H4 (cell line): ENCODE results near the gene CD3E. TPM values are rescaled to one million over a fixed set of nuclear protein-coding genes. Genes with fewer than 3 reads are reported as not detected.

Experiments used
- DNase-seq: peaks from one replicate; pipeline ENCODE4 v3.0.0-alpha.2; 2015; ENCODE audit warnings: low spot score
- total RNA-seq: library from RNA; depleted of rRNA; stranded (reverse); fragments of >200 nt; shearing (Covaris generic); gene quantifications from 2 replicates; pipeline ENCODE4 v1.2.3, GENCODE V29; 2014; rRNA removed

Gene CD3E
- total RNA-seq: not detected in 2 replicates

- DNase-seq: no peak
Observed at GRCh38 chr11:118304568-118305248, at the start of gene CD3E. CD3E (plus strand) TSS chr11:118304730; CDS start chr11:118304953, 223 bp downstream.

DNA sequence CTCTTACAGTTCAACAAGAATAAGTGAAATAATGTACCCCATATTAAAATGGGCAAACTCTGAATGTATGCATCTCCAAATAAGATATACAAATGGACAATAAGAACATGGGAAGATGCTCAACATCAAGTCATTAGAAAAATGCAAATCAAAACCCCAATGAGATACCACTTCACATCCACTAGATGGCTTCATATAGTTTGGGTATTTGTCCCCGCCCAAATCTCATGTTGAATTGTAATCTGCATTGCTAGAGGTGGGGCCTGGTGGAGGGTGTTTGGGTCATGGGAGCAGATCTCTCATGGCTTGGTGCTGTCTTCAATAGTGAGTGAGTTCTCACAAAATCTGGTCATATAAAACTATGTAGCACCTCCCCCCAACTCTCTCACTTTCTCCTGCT lies 46.1 kb upstream of the CD3E start:
- no peak for DNase-seq

- no peak for DNase-seq
Observed at GRCh38 chr11:118259138-118259537, 45.4 kb upstream of the CD3E start.

DNA sequence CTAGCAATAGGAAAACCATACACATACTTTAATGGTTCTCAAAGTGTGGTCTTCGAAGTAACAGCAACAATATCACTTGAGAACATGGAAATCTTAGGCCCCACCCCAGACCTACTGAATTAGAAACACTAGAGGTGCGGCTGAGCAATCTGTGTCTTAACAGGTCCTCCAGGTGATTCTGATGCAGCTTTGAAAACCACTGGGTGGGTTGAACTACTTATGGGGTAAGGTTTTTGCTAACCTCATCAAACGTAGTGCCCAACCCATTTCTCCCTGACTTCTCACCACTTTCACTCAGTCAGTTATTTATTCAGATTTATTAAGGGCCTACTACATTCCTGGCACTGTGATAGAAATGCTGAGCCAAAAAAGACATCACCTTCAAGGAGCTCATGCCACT lies 44.2 kb upstream of the CD3E start:
- DNase-seq: no peak

GRCh38 chr11:118263112-118263511 lies 41.4 kb upstream of the CD3E start:
- no peak for DNase-seq

GRCh38 chr11:118263695-118264568 lies 40.6 kb upstream of the CD3E start, which contains the start of gene MPZL2:
MPZL2 (minus strand) TSS chr11:118264297; CDS start chr11:118264153, 144 bp downstream.
- peak; percentile 24 for DNase-seq

DNA sequence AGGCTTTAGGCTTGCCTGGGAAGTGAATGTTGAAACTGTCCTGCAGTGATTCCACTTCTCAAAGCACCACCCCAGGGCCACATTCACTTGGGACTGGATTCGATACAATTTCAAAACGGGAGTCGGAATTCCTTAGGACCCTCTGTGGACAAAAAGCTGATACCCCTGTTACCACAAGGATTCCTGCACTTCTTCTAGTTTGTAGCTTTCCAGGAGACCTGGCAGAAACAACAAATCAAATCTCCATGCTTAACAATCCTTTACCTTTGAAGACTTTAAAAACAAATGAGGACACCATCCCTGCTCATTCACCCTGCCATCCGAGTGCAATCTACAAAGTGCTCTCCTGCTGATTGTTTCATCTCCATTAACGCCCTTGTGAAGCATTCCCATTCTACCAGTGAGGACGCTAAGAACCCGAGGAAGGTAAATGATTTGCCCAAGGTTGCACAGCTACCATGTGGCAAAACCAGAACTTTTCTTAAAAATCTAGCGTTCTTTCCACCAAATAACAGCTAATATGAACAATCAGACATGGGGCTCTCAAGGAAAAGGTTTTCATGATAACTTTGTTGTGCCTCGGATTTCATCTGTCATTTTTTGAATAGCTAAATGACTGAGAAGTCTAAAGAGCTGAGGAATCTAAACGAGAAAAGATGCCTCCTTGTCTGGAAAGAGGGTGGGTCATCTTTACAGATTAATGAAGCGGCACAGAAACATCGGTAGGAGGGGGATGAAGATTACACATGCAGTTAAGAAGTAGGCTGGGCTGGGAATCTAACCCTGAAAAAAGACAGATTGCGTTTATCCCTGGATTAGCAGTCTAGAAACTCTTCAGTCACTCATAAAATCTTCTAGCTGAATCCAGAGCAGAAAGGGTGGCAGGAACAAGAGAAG lies 39.7 kb upstream of the CD3E start:
- no peak for DNase-seq

DNA sequence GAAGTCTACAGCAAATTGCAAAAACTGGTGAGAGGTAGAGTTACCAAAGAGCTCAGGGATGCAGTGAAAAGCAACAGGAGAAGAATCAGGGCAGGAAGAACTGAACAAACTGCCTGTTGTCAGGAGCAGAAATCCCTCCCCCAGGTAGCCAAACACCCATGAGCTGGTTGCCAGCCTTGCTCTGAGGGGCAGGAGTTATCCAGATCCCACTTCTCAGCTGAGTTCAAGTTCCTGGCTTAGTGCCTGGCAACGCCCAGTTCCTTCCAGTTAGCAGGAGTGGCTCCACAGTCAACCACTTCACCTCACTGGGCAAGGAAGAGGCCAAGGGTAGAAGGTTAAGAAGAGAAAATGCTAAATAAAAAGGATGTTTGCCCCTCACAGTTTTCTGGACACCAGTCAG lies 38.6 kb upstream of the CD3E start:
- no peak for DNase-seq

- DNase-seq: no peak
Observed at GRCh38 chr11:118267486-118267885, 37.0 kb upstream of the CD3E start.

- no peak for DNase-seq
Observed at GRCh38 chr11:118272001-118272400, 32.5 kb upstream of the CD3E start.

- DNase-seq: no peak
Observed at GRCh38 chr11:118274186-118274585, 30.3 kb upstream of the CD3E start.

- DNase-seq: peak; percentile 38
Observed at GRCh38 chr11:118275176-118275575, 29.4 kb upstream of the CD3E start.

- DNase-seq: no peak
Observed at GRCh38 chr11:118276422-118276821, 28.1 kb upstream of the CD3E start.

DNA sequence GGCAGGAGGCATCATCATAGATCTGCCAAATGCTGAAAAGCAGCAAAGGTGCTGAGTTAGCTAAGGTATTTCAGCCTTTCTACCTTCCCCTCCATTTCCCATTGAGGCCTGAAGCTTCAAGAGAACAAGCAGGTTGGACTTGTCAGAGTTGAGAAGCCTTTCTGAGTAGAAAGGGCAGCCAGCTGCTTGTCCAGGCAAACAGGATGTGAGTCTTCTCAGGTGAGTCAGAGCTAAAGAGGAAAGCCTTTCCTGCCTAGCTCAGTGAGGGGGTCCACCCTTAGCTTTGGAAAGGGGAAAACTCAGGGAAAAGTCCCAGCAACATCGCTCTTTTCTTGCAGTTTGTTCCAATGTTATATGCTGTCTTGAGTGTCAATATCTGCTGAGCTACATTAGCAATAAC lies 27.2 kb upstream of the CD3E start:
- DNase-seq: peak; percentile 18

DNA sequence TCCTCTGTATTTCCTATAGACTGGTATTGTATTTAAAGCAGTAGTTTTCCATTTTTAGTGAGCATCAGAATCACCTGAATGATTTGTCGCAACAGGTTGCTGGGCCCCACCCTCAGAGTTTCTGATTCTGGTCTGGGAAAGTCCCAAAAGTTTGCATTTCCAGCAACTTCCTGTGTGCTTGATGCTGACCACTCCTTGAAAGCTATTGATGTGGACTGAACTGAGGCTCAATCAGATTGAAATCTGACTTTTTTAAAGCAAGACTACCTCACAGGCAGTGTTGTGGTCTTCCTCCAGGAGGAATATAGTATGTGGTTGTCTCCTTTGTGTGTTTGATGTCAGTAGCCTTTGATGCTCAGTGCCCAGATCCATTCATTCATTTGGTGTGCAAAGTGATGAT lies 23.2 kb upstream of the CD3E start:
- no peak for DNase-seq

DNA sequence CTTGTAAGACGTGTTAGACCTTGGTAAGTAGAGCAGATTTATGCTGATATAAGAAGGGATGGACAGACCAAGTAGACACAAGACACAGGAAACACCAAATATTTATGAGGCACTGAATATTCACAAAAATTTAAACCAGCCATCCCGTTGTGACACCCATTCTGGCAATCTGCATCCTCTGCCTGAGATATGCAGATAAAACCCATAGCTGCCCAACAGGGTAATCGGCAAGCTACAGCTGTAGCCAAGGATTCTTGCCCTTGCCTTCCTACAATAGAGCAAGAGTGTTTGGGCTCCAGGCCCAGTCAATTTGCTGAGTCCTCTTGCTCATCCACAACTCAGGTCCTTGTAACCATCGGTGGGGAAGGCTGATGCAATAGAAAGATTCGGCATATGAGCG lies 21.9 kb upstream of the CD3E start:
- no peak for DNase-seq

GRCh38 chr11:118283037-118283636 lies 21.4 kb upstream of the CD3E start:
- no peak for DNase-seq

GRCh38 chr11:118283756-118284350 lies 20.7 kb upstream of the CD3E start:
- no peak for DNase-seq

GRCh38 chr11:118286545-118286944 lies 18.0 kb upstream of the CD3E start:
- DNase-seq: no peak

DNA sequence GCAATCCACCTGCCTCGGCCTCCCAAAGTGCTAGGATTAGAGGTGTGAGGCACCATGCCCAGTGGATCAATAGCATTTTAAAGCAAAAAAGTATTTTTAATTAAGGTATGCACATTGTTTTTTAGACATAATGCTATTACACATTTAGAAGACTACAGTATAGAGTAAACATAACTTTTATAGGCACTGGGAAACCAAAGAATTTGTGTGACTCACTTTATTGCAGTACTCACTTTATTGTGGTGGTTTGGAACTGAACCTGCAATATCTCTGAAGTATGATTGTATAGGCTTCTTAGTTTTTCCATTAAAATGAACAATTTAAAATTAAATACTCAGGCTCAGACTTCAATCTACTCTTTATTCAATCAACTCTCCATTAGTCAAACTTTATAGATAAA lies 17.5 kb upstream of the CD3E start:
- DNase-seq: peak; percentile 37

DNA sequence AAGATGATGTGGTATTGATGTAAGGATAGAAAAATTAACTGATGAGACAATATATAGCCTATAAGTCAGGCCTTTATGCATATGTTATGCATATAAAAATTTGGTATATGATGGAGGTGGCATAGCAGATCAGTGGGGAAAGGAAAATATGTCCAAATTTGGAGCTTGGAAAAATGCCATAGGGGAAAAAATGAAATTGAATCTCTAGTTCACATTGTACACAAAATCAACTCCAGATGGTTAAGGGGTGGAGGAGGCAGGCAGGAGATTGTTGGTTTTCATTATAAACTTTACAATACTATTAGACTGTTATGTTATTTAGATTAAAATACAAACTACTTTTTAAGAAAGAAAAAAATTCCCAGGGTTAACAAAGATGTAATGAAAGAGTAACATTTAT lies 15.1 kb upstream of the CD3E start:
- no peak for DNase-seq
